ENCODE results near the gene EPHA6.
"Not testable (repeated sequence)": the region's sequence is repeated elsewhere in the genome, so short reads cannot be mapped to it uniquely, and the experiment has no call there.

EPHA6 gene

DNA sequence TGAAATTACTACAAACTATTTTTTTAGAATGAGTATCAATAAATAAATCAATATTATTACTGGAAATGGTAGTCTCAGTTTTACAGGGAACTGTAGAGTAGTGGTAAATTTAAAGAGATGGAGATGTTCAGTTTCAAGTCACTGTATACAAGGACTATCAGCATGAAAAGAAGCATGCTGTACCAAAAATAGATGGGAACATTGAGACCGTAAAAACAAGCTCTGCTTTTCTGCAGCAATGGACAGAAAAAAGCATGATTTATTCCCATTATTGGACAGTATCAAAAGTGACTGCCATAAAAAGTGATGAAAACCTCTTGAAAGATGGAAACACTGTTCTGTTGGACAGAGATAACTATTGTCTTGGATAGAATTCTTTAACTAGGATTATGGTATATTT, 187.2 kb downstream of the EPHA6 start:
- TF ChIP-seq, protein P1, sequence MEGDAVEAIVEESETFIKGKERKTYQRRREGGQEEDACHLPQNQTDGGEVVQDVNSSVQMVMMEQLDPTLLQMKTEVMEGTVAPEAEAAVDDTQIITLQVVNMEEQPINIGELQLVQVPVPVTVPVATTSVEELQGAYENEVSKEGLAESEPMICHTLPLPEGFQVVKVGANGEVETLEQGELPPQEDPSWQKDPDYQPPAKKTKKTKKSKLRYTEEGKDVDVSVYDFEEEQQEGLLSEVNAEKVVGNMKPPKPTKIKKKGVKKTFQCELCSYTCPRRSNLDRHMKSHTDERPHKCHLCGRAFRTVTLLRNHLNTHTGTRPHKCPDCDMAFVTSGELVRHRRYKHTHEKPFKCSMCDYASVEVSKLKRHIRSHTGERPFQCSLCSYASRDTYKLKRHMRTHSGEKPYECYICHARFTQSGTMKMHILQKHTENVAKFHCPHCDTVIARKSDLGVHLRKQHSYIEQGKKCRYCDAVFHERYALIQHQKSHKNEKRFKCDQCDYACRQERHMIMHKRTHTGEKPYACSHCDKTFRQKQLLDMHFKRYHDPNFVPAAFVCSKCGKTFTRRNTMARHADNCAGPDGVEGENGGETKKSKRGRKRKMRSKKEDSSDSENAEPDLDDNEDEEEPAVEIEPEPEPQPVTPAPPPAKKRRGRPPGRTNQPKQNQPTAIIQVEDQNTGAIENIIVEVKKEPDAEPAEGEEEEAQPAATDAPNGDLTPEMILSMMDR (IDR thresholded peaks at IDR 0.05; ENCODE audit: low read length, missing control alignments): no peak
- no peak for DNase-seq (ENCODE audit: low read depth)
- H3K4me3 ChIP-seq (replicated peaks; ENCODE audit: low read depth, low read length): no peak overlapping the region

DNA sequence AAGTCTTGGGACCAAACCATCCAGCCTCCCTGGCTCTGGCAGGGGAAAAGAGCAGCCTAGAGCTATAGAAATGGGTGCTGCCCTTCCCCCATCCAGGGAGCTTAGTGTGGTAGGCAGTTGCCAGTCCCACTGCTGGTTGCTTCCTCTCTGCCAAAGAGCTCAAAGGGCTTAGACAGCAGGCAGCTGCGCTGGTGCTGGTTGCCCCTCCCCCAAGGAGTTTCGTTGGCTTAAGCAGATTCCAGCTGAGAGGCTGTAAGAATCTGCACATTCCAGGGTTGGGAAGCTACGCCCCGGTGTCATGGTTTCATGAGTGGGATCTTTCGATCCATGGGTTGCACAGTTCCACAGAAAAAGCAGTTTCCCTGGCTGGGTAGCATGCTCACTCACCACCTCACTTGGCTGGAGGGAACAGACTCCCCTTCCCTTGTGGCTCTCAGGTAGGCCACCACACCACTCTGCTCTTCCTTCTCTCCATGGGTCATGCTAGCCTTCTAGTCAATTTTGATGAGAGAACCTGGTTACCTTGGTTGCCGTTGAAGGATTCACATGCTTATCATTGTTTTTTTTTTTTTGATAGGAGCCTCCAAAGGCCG, 195.1 kb downstream of the EPHA6 start:
- H3K4me3 ChIP-seq (replicated peaks; ENCODE audit: low read depth, low read length): no peak overlapping the region
- TF ChIP-seq, protein P1 (IDR thresholded peaks at IDR 0.05; ENCODE audit: low read length, missing control alignments): no peak
- no peak for DNase-seq (ENCODE audit: low read depth)

DNA sequence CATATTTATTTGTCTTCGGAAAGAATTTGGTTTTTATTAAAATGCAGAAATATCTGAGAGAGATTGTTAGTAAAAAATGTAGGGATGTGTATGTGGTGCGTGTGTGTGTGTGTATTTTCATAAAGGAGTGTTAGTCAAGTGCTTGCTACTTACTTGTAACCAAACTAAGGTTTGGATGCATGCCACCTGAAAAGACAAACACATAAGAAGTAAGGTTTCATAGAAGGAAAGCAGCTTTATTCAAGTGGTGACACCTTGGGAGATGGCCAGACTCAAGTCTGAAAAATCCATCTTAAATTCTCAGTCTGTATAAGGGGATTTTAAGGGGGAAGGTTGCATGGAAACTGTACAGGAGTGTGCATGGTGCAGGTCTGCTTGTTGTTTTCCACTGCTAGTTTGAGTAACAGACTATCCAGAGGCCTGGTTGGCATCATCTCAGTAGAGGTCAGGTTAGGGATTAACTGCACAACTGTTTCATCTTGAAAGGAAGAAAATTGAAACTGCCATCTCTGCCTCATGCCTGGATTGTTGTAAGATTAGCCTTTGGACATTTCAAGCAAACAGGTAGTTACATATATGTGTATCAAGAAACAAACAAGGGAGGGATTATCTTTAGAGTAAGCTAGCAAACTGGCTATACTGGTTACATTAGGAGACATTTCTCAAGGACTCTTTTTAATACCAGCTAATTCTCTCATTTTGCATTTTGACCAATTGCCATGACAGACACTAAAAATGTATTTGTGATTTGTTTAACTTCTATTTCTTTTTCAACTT, 196.7 kb downstream of the EPHA6 start:
- no peak overlapping the region for H3K4me3 ChIP-seq (replicated peaks; ENCODE audit: low read depth, low read length)
- TF ChIP-seq, protein P1 (IDR thresholded peaks at IDR 0.05; ENCODE audit: low read length, missing control alignments): no peak
- no peak for DNase-seq (ENCODE audit: low read depth)

DNA sequence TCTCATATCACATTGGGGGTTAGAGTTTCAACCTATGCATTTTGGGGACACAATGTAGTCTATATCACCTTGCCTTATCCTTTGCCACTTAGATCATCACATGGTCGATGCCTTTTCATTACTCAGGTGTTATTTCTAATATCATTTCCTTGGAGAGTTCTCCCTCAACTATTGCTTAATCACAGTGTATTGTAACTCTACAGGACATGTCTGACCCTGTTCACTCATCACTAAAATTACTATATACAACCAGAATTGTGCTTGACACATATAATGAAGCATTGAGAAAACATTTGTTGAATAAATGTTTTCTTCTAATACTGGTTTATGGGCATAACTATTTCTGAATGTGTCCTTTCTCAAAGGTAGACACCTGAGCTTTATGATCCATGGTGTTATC, 207.4 kb downstream of the EPHA6 start:
- no peak for DNase-seq (ENCODE audit: low read depth)
- TF ChIP-seq, protein P1 (IDR thresholded peaks at IDR 0.05; ENCODE audit: low read length, missing control alignments): no peak
- no peak overlapping the region for H3K4me3 ChIP-seq (replicated peaks; ENCODE audit: low read depth, low read length)

DNA sequence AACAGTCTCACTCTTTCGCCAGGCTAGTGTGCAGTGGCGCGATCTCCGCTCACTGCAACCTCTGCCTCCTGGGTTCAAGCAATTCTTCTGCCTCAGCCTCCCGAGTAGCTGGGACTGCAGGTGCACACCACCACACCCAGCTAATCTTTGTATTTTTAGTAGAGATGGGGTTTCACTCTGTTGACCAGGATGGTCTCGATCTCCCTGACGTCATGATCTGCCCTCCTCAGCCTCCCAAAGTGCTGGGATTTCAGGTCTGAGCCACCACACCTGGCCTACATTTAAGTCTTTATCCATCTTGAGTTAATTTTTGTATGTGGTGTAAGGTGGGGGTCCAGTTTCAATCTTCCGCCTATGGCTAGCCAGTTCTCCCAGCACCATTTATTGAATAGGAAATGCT, 211.2 kb downstream of the EPHA6 start:
- H3K4me3 ChIP-seq (replicated peaks; ENCODE audit: low read depth, low read length); DNase-seq (ENCODE audit: low read depth): not testable (repeated sequence)

DNA sequence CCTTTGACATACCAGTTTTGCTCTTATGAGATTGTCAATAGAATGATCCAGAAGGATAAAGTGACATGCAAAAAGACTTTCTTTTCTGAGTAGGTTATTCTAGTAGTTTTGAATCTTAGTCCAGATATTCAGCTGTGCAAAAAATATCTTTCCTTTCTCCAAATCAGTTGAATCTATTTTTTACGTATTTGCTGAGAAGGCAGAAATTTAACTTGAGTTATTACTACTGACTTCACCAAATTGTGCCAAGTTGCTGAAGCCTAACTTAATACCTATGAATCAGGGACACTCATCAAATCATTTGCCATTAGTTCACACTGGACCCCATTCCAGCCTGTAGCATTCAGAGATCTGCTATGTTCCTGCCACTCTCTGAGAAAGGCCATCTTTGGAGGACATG, 215.6 kb downstream of the EPHA6 start:
- DNase-seq (ENCODE audit: low read depth): no peak
- TF ChIP-seq, protein P1 (IDR thresholded peaks at IDR 0.05; ENCODE audit: low read length, missing control alignments): no peak
- no peak overlapping the region for H3K4me3 ChIP-seq (replicated peaks; ENCODE audit: low read depth, low read length)

DNA sequence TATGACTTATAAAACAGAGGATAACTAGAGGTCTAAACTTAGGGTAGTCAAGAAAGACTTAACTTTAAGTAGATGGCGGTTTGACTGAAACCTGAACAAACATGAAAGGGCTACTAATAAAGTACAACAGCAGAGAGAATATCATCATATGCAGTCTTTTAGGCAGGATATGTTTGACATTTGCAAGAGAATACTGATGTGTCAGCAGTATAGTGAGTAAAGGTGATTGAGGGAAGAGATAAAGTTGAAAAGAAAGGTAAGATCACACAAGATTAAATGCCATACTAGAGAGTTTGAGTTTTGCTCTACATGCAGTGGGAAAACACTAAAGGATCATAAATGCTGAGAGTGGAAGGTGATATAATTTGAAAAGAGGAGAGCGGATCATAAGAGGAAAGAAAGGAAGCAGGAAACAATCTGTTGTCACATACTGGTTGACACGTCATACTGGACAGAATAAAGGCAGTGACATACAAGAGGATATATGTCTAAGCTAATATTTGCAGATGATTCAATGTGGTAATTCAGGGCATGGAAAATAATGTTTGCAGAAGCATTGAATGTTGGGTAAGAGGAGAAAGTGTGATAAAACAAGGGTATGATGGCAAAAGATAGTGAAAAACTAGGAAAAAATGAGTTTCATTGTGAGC, 223.0 kb downstream of the EPHA6 start:
- TF ChIP-seq, protein P1 (IDR thresholded peaks at IDR 0.05; ENCODE audit: low read length, missing control alignments): no peak
- no peak overlapping the region for H3K4me3 ChIP-seq (replicated peaks; ENCODE audit: low read depth, low read length)
- no peak for DNase-seq (ENCODE audit: low read depth)

Measured in fibroblast of pulmonary artery (primary cell).